ENCODE data around the gene MSANTD3.

Gene MSANTD3

GRCh38 chr9:100465274-100465673, 38.3 kb downstream of the MSANTD3 start:
- in situ Hi-C loops (cut with MboI; ENCODE audit: low sequenced_read_pairs) = no loop called here

GRCh38 chr9:100465761-100466160, 38.8 kb downstream of the MSANTD3 start:
- in situ Hi-C loops (cut with MboI; ENCODE audit: low sequenced_read_pairs) = no loop called here

- in situ Hi-C loops (cut with MboI; ENCODE audit: low sequenced_read_pairs) = no loop called here
Measured at GRCh38 chr9:100466171-100466828, 39.4 kb downstream of the MSANTD3 start.

GRCh38 chr9:100466829-100467221, 39.9 kb downstream of the MSANTD3 start:
- in situ Hi-C loops (cut with MboI; ENCODE audit: low sequenced_read_pairs) = no loop called here

GRCh38 chr9:100468041-100468440, 41.1 kb downstream of the MSANTD3 start:
- in situ Hi-C loops (cut with MboI; ENCODE audit: low sequenced_read_pairs) = no loop called here

- in situ Hi-C loops (cut with MboI; ENCODE audit: low sequenced_read_pairs) = no loop called here
Measured at GRCh38 chr9:100472268-100472667, 45.3 kb downstream of the MSANTD3 start.

GRCh38 chr9:100472788-100473275, 45.9 kb downstream of the MSANTD3 start, which contains the start of gene TMEFF1:
Gene TMEFF1, plus strand, starts transcription at chr9:100473149. Its CDS starts 396 bp downstream, at chr9:100473545.
- in situ Hi-C loops (cut with MboI; ENCODE audit: low sequenced_read_pairs) = no loop called here

- in situ Hi-C loops (cut with MboI; ENCODE audit: low sequenced_read_pairs) = no loop called here
Measured at GRCh38 chr9:100473276-100474081, 46.5 kb downstream of the MSANTD3 start.

GRCh38 chr9:100474082-100474923, 47.4 kb downstream of the MSANTD3 start:
- in situ Hi-C loops (cut with MboI; ENCODE audit: low sequenced_read_pairs) = no loop called here

- in situ Hi-C loops (cut with MboI; ENCODE audit: low sequenced_read_pairs) = no loop called here
Measured at GRCh38 chr9:100474924-100475276, 48.0 kb downstream of the MSANTD3 start.

GRCh38 chr9:100477241-100477640, 50.3 kb downstream of the MSANTD3 start:
- in situ Hi-C loops (cut with MboI; ENCODE audit: low sequenced_read_pairs) = no loop called here

GRCh38 chr9:100478192-100478591, 51.2 kb downstream of the MSANTD3 start:
- in situ Hi-C loops (cut with MboI; ENCODE audit: low sequenced_read_pairs) = no loop called here

GRCh38 chr9:100479820-100480219, 52.9 kb downstream of the MSANTD3 start:
- in situ Hi-C loops (cut with MboI; ENCODE audit: low sequenced_read_pairs) = no loop called here

GRCh38 chr9:100485196-100485595, 58.3 kb downstream of the MSANTD3 start:
- in situ Hi-C loops (cut with MboI; ENCODE audit: low sequenced_read_pairs) = no loop called here

GRCh38 chr9:100486479-100487176, 59.7 kb downstream of the MSANTD3 start:
- in situ Hi-C loops (cut with MboI; ENCODE audit: low sequenced_read_pairs) = no loop called here

- in situ Hi-C loops (cut with MboI; ENCODE audit: low sequenced_read_pairs) = no loop called here
Measured at GRCh38 chr9:100488177-100488576, 61.2 kb downstream of the MSANTD3 start.

GRCh38 chr9:100489836-100490235, 62.9 kb downstream of the MSANTD3 start:
- in situ Hi-C loops (cut with MboI; ENCODE audit: low sequenced_read_pairs) = no loop called here

GRCh38 chr9:100492952-100493351, 66.0 kb downstream of the MSANTD3 start:
- in situ Hi-C loops (cut with MboI; ENCODE audit: low sequenced_read_pairs) = no loop called here

GRCh38 chr9:100498592-100498991, 71.6 kb downstream of the MSANTD3 start:
- in situ Hi-C loops (cut with MboI; ENCODE audit: low sequenced_read_pairs) = no loop called here

GRCh38 chr9:100499460-100499859, 72.5 kb downstream of the MSANTD3 start:
- in situ Hi-C loops (cut with MboI; ENCODE audit: low sequenced_read_pairs) = no loop called here

- in situ Hi-C loops (cut with MboI; ENCODE audit: low sequenced_read_pairs) = no loop called here
Measured at GRCh38 chr9:100499866-100500265, 72.9 kb downstream of the MSANTD3 start.

All from HL-60/S4 (cell line).